Ascending aorta (tissue), 2 donors: Measurements from ENCODE around the gene STON2. TPM values are rescaled to one million over a fixed set of nuclear protein-coding genes. Genes with fewer than 3 reads are reported as not detected.

Source experiments
- DNase-seq, 2 donors: peaks; one replicate each; pipeline ENCODE4 v3.0.0-alpha.2; 2019; ENCODE audit warnings: low spot score in 2 of 2
- H3K27ac ChIP-seq, 2 donors: fragments of 200-600 bp; sonication (generic); one replicate each; pipeline ENCODE4 v1.5.1; 2016 to 2017; ENCODE audit warnings: mild to moderate bottlenecking in 1 of 2
- H3K27me3 ChIP-seq: fragments of 200-600 bp; sonication (generic); one replicate; pipeline ENCODE4 v1.5.1; 2017
- H3K36me3 ChIP-seq, 2 donors: fragments of 200-600 bp; sonication (generic); one replicate each; pipeline ENCODE4 v1.5.1; 2016
- H3K4me1 ChIP-seq, 2 donors: fragments of 200-600 bp; sonication (generic); one replicate each; pipeline ENCODE4 v1.5.1; 2016 to 2017; ENCODE audit warnings: mild to moderate bottlenecking in 1 of 2
- H3K4me3 ChIP-seq, 2 donors: fragments of 200-600 bp; sonication (generic); one replicate each; pipeline ENCODE4 v1.5.1; 2016 to 2017; ENCODE audit warnings: mild to moderate bottlenecking in 1 of 2
- H3K9me3 ChIP-seq, 2 donors: fragments of 200-600 bp; sonication (generic); one replicate each; pipeline ENCODE4 v1.5.1; 2016
- CTCF ChIP-seq, 3 experiments: fragments of 200-600 bp in 2 of 3; fragments of 450-650 bp in 1 of 3; sonication (generic) in 2 of 3; IDR thresholded peaks; one replicate each; pipeline ENCODE4 v1.5.1; 2016 to 2019; ENCODE audit warnings: antibody characterized with exemption in 3 of 3, mild to moderate bottlenecking in 1 of 3, moderate library complexity in 1 of 3
- intact Hi-C: fragments of 100-400 bp; cut with DNase I; formaldehyde crosslinking; loops from one replicate; pipeline ENCODE4 v1.15.1; 2023
- total RNA-seq: library from RNA; depleted of rRNA; stranded (reverse); fragments of >200 nt; gene quantifications from one replicate; pipeline ENCODE4 v1.1.0, GENCODE V29; 2016

Gene STON2
- total RNA-seq, 1 donor from 2014 or later = 54.0 TPM

GRCh38 chr14:81341370-81341769 is 58.8 kb downstream of the STON2 start:
- Histone ChIP-seq H3K27me3 (no peaks in the 10 kb centered on the region), H3K4me1 (no peaks in the 10 kb centered on the region), H3K36me3 (no peaks in the 10 kb centered on the region), H3K9me3 (no peaks in the 10 kb centered on the region), H3K4me3 (no peak overlapping the region), H3K27ac (no peak overlapping the region)
- no peak for TF ChIP-seq CTCF (IDR thresholded peaks at IDR 0.05)
- intact Hi-C loops = no loop called here
- DNase-seq = no peak

- H3K27me3 ChIP-seq = no peaks in the 10 kb centered on the region
- intact Hi-C loops = no loop called here
- H3K4me3 ChIP-seq = no peak overlapping the region
- no peak for TF ChIP-seq CTCF (IDR thresholded peaks at IDR 0.05)
- H3K9me3 ChIP-seq = no peaks in the 10 kb centered on the region
- no peak overlapping the region for H3K27ac ChIP-seq
- H3K4me1 ChIP-seq = no peaks in the 10 kb centered on the region
- no peak for DNase-seq
- H3K36me3 ChIP-seq = no peaks in the 10 kb centered on the region
Measured at GRCh38 chr14:81340201-81340600, 59.9 kb downstream of the STON2 start.

GRCh38 chr14:81337073-81337472 is 63.1 kb downstream of the STON2 start:
- no peak for TF ChIP-seq CTCF (IDR thresholded peaks at IDR 0.05)
- no peak overlapping the region for H3K27ac ChIP-seq
- no peak overlapping the region for H3K4me3 ChIP-seq
- no peaks in the 10 kb centered on the region for H3K9me3 ChIP-seq
- H3K36me3 ChIP-seq = no peaks in the 10 kb centered on the region
- intact Hi-C loops = no loop called here
- no peak for DNase-seq
- H3K27me3 ChIP-seq = no peaks in the 10 kb centered on the region
- no peaks in the 10 kb centered on the region for H3K4me1 ChIP-seq

GRCh38 chr14:81336009-81336408 is 64.1 kb downstream of the STON2 start:
- Histone ChIP-seq H3K27ac (no peak overlapping the region), H3K27me3 (no peaks in the 10 kb centered on the region), H3K4me3 (no peak overlapping the region), H3K4me1 (no peaks in the 10 kb centered on the region), H3K36me3 (no peaks in the 10 kb centered on the region), H3K9me3 (no peaks in the 10 kb centered on the region)
- DNase-seq = no peak
- intact Hi-C loops = no loop called here
- TF ChIP-seq CTCF (IDR thresholded peaks at IDR 0.05) = no peak

GRCh38 chr14:81332725-81333124 is 67.4 kb downstream of the STON2 start:
- intact Hi-C loops = no loop called here
- Histone ChIP-seq H3K36me3 (no peaks in the 10 kb centered on the region), H3K4me1 (no peaks in the 10 kb centered on the region), H3K27ac (no peak overlapping the region), H3K4me3 (no peak overlapping the region), H3K9me3 (no peaks in the 10 kb centered on the region), H3K27me3 (no peaks in the 10 kb centered on the region)
- DNase-seq = no peak
- TF ChIP-seq CTCF (IDR thresholded peaks at IDR 0.05) = no peak
